ENCODE measurements around the gene RO60. TPM values are rescaled to one million over a fixed set of nuclear protein-coding genes. Genes with fewer than 3 reads are reported as not detected.

RO60 gene
- total and polyA plus RNA-seq, 2 of the 13 experiments (the other 11 are each of a cell fraction or from before 2014, with no cell fraction given), result 20.3 to 53.7 TPM

DNA sequence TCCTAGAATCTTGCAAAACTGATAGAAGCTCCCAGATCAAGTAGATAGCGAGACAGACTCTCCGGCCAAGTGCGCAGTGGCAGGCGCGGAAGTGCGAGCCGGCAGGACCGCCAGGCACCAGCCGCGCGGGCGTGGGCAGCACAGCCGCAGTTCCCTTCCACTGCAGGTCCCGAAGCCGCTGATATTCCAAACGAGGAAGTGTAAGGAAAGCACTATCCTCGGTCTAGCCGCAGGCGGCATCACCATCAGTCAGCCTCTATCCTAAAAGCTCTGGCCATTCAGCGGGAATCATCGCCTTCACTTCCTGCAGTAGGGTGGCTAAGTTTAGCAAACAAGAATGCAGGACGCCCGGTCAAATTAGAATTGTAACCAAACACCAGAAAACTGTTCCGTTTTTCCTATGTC is 45.1 kb downstream of the RO60 start (continued):
- TF ChIP-seq, protein P1, sequence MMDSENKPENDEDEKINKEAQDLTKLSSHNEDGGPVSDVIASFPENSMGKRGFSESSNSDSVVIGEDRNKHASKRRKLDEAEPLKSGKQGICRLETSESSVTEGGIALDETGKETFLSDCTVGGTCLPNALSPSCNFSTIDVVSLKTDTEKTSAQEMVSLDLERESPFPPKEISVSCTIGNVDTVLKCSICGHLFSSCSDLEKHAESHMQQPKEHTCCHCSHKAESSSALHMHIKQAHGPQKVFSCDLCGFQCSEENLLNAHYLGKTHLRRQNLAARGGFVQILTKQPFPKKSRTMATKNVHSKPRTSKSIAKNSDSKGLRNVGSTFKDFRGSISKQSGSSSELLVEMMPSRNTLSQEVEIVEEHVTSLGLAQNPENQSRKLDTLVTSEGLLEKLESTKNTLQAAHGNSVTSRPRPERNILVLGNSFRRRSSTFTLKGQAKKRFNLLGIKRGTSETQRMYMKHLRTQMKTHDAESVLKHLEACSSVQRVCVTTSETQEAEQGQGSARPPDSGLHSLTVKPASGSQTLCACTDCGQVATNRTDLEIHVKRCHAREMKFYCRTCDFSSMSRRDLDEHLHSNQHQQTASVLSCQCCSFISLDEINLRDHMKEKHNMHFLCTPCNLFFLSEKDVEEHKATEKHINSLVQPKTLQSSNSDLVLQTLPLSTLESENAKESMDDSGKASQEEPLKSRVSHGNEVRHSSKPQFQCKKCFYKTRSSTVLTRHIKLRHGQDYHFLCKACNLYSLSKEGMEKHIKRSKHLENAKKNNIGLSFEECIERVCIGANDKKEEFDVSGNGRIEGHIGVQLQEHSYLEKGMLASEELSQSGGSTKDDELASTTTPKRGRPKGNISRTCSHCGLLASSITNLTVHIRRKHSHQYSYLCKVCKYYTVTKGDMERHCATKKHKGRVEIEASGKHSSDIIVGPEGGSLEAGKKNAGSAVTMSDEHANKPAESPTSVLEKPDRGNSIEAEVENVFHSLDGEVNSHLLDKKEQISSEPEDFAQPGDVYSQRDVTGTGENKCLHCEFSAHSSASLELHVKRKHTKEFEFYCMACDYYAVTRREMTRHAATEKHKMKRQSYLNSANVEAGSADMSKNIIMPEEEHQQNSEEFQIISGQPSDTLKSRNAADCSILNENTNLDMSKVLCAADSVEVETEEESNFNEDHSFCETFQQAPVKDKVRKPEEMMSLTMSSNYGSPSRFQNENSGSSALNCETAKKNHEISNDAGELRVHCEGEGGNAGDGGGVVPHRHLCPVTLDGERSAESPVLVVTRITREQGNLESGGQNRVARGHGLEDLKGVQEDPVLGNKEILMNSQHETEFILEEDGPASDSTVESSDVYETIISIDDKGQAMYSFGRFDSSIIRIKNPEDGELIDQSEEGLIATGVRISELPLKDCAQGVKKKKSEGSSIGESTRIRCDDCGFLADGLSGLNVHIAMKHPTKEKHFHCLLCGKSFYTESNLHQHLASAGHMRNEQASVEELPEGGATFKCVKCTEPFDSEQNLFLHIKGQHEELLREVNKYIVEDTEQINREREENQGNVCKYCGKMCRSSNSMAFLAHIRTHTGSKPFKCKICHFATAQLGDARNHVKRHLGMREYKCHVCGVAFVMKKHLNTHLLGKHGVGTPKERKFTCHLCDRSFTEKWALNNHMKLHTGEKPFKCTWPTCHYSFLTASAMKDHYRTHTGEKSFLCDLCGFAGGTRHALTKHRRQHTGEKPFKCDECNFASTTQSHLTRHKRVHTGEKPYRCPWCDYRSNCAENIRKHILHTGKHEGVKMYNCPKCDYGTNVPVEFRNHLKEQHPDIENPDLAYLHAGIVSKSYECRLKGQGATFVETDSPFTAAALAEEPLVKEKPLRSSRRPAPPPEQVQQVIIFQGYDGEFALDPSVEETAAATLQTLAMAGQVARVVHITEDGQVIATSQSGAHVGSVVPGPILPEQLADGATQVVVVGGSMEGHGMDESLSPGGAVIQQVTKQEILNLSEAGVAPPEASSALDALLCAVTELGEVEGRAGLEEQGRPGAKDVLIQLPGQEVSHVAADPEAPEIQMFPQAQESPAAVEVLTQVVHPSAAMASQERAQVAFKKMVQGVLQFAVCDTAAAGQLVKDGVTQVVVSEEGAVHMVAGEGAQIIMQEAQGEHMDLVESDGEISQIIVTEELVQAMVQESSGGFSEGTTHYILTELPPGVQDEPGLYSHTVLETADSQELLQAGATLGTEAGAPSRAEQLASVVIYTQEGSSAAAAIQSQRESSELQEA (CRISPR knock-in tag; IDR thresholded peaks at IDR 0.05; ENCODE audit: not compliant biosample characterization), result peak; percentile 100
- no peak for TF ChIP-seq MAFF (IDR thresholded peaks at IDR 0.05; ENCODE audit: low read depth, low read length)
- no peak for TF ChIP-seq KDM4B (CRISPR knock-in tag; IDR thresholded peaks at IDR 0.05)
- no peak for TF ChIP-seq ZNF253 (CRISPR knock-in tag; IDR thresholded peaks at IDR 0.05; ENCODE audit: borderline replicate concordance)
- TF ChIP-seq HOXA3 (CRISPR knock-in tag; IDR thresholded peaks at IDR 0.05), result no peak
- TF ChIP-seq ZNF484 (CRISPR knock-in tag; IDR thresholded peaks at IDR 0.05; ENCODE audit: borderline replicate concordance, low read depth), result no peak
- TF ChIP-seq, protein P2, sequence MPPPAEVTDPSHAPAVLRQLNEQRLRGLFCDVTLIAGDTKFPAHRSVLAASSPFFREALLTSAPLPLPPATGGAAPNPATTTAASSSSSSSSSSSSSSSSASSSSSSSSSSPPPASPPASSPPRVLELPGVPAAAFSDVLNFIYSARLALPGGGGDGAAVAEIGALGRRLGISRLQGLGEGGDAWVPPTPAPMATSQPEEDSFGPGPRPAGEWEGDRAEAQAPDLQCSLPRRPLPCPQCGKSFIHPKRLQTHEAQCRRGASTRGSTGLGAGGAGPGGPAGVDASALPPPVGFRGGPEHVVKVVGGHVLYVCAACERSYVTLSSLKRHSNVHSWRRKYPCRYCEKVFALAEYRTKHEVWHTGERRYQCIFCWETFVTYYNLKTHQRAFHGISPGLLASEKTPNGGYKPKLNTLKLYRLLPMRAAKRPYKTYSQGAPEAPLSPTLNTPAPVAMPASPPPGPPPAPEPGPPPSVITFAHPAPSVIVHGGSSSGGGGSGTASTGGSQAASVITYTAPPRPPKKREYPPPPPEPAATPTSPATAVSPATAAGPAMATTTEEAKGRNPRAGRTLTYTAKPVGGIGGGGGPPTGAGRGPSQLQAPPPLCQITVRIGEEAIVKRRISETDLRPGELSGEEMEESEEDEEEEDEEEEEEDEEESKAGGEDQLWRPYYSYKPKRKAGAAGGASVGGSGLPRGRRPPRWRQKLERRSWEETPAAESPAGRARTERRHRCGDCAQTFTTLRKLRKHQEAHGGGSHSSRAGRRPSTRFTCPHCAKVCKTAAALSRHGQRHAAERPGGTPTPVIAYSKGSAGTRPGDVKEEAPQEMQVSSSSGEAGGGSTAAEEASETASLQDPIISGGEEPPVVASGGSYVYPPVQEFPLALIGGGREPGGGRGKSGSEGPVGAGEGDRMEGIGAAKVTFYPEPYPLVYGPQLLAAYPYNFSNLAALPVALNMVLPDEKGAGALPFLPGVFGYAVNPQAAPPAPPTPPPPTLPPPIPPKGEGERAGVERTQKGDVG (CRISPR knock-in tag; IDR thresholded peaks at IDR 0.05; ENCODE audit: borderline replicate concordance), result no peak
- TF ChIP-seq EP300 (IDR thresholded peaks at IDR 0.05; ENCODE audit: low read depth in 2 of 2, low read length in 2 of 2), result no peak
- TF ChIP-seq EP300 (CRISPR knock-in tag; IDR thresholded peaks at IDR 0.05; ENCODE audit: borderline replicate concordance), result no peak
- TF ChIP-seq SMAD3 (CRISPR knock-in tag; IDR thresholded peaks at IDR 0.05), result no peak
- TF ChIP-seq, protein P3, sequence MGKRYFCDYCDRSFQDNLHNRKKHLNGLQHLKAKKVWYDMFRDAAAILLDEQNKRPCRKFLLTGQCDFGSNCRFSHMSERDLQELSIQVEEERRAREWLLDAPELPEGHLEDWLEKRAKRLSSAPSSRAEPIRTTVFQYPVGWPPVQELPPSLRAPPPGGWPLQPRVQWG (CRISPR knock-in tag; IDR thresholded peaks at IDR 0.05; ENCODE audit: borderline replicate concordance, low read depth), result no peak
- TF ChIP-seq SSRP1 (CRISPR knock-in tag; IDR thresholded peaks at IDR 0.05), result 0 out of 2 replicates have a peak, but pooled peaks have one; percentile 24
- no peak for TF ChIP-seq AGO2 (optimal IDR thresholded peaks at IDR 0.05; ENCODE audit: low read depth, low read length)
- 0 out of 2 replicates have a peak, but pooled peaks have one; percentile 32 for TF ChIP-seq GABPB1 (CRISPR knock-in tag; IDR thresholded peaks at IDR 0.05)
- no peak for TF ChIP-seq SAFB2 (CRISPR knock-in tag; IDR thresholded peaks at IDR 0.05; ENCODE audit: borderline replicate concordance, low read depth)
- TF ChIP-seq, protein P4, sequence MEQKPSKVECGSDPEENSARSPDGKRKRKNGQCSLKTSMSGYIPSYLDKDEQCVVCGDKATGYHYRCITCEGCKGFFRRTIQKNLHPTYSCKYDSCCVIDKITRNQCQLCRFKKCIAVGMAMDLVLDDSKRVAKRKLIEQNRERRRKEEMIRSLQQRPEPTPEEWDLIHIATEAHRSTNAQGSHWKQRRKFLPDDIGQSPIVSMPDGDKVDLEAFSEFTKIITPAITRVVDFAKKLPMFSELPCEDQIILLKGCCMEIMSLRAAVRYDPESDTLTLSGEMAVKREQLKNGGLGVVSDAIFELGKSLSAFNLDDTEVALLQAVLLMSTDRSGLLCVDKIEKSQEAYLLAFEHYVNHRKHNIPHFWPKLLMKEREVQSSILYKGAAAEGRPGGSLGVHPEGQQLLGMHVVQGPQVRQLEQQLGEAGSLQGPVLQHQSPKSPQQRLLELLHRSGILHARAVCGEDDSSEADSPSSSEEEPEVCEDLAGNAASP (CRISPR knock-in tag; IDR thresholded peaks at IDR 0.05; ENCODE audit: borderline replicate concordance), result no peak

Data from HepG2 (cell line).